ENCODE data around the gene LYRM4.

The LYRM4 gene

GRCh38 chr6:5184218-5184617 lies 76.5 kb downstream of the LYRM4 start:
- POLR2A ChIA-PET, result no interaction called here
- CTCF ChIA-PET, result interaction anchor here (0.7 to 2.2 kb wide), 5 partner anchors 9 to 194 kb away, joined by 3 to 8 read pairs (median 3); no protein-coding TSS in a partner anchor
- Histone ChIP-seq H3K27ac (ENCODE audit: extremely low read depth, low read depth, low read length) (no peak overlapping the region), H3K4me1 (ENCODE audit: control insufficient read depth, insufficient read depth, low read length) (no peaks in the 10 kb centered on the region), H3K9me3 (ENCODE audit: control insufficient read depth, insufficient read depth, low read depth, low read length) (no peaks in the 10 kb centered on the region), H3K36me3 (ENCODE audit: control insufficient read depth in 2 of 2, insufficient read depth in 1 of 2, low read length in 2 of 2) (no peaks in the 10 kb centered on the region), H3K4me3 (ENCODE audit: low read depth, low read length) (no peak overlapping the region)
- no peak for TF ChIP-seq PRDM10 (tag by site-specific recombination; IDR thresholded peaks at IDR 0.05)
- TF ChIP-seq ZNF529 (tag by site-specific recombination; IDR thresholded peaks at IDR 0.05; ENCODE audit: insufficient replicate concordance), result no peak

GRCh38 chr6:5181510-5182317 lies 79.0 kb downstream of the LYRM4 start:
- CTCF ChIA-PET, result interaction anchor here (1.1 kb wide), 1 partner anchor 24 kb away, joined by 5 read pairs; no protein-coding TSS in a partner anchor
- no peaks in the 10 kb centered on the region for H3K36me3 ChIP-seq (ENCODE audit: control insufficient read depth in 2 of 2, insufficient read depth in 1 of 2, low read length in 2 of 2)
- no peak overlapping the region for H3K27ac ChIP-seq (ENCODE audit: extremely low read depth, low read depth, low read length)
- no peaks in the 10 kb centered on the region for H3K9me3 ChIP-seq (ENCODE audit: control insufficient read depth, insufficient read depth, low read depth, low read length)
- H3K4me3 ChIP-seq (ENCODE audit: low read depth, low read length), result no peak overlapping the region
- POLR2A ChIA-PET, result no interaction called here
- no peaks in the 10 kb centered on the region for H3K4me1 ChIP-seq (ENCODE audit: control insufficient read depth, insufficient read depth, low read length)
- no peak for TF ChIP-seq PRDM1 (tag by site-specific recombination; IDR thresholded peaks at IDR 0.05)
- no peak for TF ChIP-seq ZNF148 (tag by site-specific recombination; IDR thresholded peaks at IDR 0.05; ENCODE audit: borderline replicate concordance)
- no peak for TF ChIP-seq ZNF114 (tag by site-specific recombination; IDR thresholded peaks at IDR 0.05)
- TF ChIP-seq ZIC2 (tag by site-specific recombination; IDR thresholded peaks at IDR 0.05), result peak; percentile 27; the same call in 1 of the 2 replicates

- H3K36me3 ChIP-seq (ENCODE audit: control insufficient read depth in 2 of 2, insufficient read depth in 1 of 2, low read length in 2 of 2), result no peaks in the 10 kb centered on the region
- CTCF ChIA-PET, result interaction anchor here (0.5 to 1.5 kb wide), 3 partner anchors 11 to 124 kb away, joined by 3 to 7 read pairs (median 3); no protein-coding TSS in a partner anchor
- POLR2A ChIA-PET, result no interaction called here
- H3K4me1 ChIP-seq (ENCODE audit: control insufficient read depth, insufficient read depth, low read length), result no peaks in the 10 kb centered on the region
- no peaks in the 10 kb centered on the region for H3K9me3 ChIP-seq (ENCODE audit: control insufficient read depth, insufficient read depth, low read depth, low read length)
- H3K4me3 ChIP-seq (ENCODE audit: low read depth, low read length), result no peak overlapping the region
- H3K27ac ChIP-seq (ENCODE audit: extremely low read depth, low read depth, low read length), result no peak overlapping the region
- no peak for TF ChIP-seq BCL6B (tag by site-specific recombination; IDR thresholded peaks at IDR 0.05)
- TF ChIP-seq GLI2 (tag by site-specific recombination; IDR thresholded peaks at IDR 0.05; ENCODE audit: borderline replicate concordance, low read depth), result no peak
- TF ChIP-seq ZNF132 (tag by site-specific recombination; IDR thresholded peaks at IDR 0.05; ENCODE audit: borderline replicate concordance), result no peak
- no peak for TF ChIP-seq ZNF645 (tag by site-specific recombination; IDR thresholded peaks at IDR 0.05)
- TF ChIP-seq ZNF571 (tag by site-specific recombination; IDR thresholded peaks at IDR 0.05), result no peak
- TF ChIP-seq ZNF214 (tag by site-specific recombination; IDR thresholded peaks at IDR 0.05; ENCODE audit: borderline replicate concordance), result no peak
- no peak for TF ChIP-seq HOXD13 (CRISPR knock-in tag; IDR thresholded peaks at IDR 0.05; ENCODE audit: borderline replicate concordance)
- TF ChIP-seq KLF1 (tag by site-specific recombination; IDR thresholded peaks at IDR 0.05), result no peak
- no peak for TF ChIP-seq SCRT2 (tag by site-specific recombination; IDR thresholded peaks at IDR 0.05)
- no peak for TF ChIP-seq ZNF16 (tag by site-specific recombination; IDR thresholded peaks at IDR 0.05; ENCODE audit: low read depth)
- no peak for TF ChIP-seq ZNF449 (tag by site-specific recombination; IDR thresholded peaks at IDR 0.05)
- TF ChIP-seq ZNF701 (tag by site-specific recombination; IDR thresholded peaks at IDR 0.05), result no peak
- TF ChIP-seq MEIS1 (CRISPR knock-in tag; IDR thresholded peaks at IDR 0.05; ENCODE audit: borderline replicate concordance), result no peak
- no peak for TF ChIP-seq ZNF23 (tag by site-specific recombination; IDR thresholded peaks at IDR 0.05; ENCODE audit: borderline replicate concordance)
These were observed 80.1 kb downstream of the LYRM4 start for GRCh38 chr6:5180636-5181035.

Measured in HEK293 (cell line).